ENCODE measurements around the gene TMEM100.

GRCh38 chr17:55672585-55673501 lies 49.8 kb downstream of the TMEM100 start:
- TF ChIP-seq CTCF (IDR thresholded peaks at IDR 0.05; ENCODE audit: low read length) (no peak), EZH2 (optimal IDR thresholded peaks at IDR 0.05; ENCODE audit: low read depth, low read length) (no peak)

All from MM.1S (cell line).